ENCODE data around the gene PROZ.

PROZ gene

DNA sequence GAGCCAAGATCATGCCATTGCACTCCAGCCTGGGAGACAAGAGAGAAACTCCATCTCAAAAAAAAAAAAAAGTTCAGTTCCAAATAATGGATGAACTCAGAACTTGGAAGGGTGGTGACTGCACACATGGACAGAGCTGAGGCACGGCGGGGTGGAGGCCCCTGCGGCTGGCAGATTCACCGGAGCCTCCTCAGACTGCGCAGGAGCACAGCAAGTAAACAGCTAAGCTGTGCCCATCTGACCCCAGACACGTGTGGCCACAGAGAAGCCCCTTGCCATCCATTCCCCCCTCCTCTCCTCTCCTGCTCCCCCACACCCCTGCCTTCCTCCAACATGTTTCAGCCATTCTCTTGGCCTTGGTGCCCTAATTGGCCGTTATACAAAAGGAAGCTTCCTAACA lies 15.6 kb upstream of the PROZ start:
- DNase-seq = no peak

DNA sequence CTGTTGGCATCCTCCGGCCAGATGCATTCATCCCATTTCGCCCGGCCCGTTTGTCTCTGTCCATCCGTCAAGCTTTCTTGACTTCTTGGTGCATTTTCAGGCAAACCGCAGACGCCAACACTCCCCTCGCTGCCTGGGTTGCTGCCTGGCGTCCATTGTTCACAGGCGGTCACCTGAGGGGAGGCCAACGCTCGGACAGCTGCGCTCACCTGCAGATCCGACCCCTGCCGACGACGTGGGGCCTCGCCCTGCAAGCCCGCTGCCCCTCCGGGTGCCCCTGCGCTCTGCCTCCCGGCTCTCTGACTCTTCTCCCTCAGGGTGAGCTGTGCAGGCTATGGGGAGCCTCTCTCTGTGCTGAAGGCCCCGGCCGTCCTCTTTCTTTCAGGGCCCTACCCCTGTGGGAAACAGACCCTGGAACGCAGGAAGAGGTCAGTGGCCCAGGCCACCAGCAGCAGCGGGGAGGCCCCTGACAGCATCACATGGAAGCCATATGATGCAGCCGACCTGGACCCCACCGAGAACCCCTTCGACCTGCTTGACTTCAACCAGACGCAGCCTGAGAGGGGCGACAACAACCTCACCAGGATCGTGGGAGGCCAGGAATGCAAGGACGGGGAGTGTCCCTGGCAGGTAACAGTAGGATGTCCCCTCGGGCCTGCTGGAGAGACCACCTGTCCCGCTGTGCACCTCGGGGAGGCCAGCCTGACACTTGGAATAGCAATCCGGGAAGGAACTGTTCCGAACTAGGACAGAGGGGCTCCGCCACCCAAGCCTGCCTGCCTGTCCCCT lies 14.8 kb upstream of the PROZ start:
- no peak for DNase-seq

DNA sequence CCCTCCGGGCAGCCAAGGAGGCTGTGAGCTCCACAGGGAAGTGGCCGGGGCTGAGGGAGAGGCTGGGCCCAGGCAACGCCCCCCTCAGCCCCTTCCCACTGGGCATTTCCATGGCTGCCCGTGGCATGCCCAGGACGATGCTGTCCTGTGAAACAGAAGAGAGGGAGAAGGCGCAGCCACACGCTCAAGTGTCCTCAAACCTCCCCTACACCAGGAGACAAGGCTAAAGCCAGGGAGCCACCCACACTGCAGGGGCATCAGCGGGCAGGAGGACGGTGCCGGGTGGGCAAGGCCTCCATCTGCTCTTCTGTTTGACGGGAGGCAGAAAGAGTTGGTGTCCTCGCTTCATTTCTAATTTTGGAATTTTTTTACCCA lies 14.2 kb upstream of the PROZ start:
- no peak for DNase-seq

DNA sequence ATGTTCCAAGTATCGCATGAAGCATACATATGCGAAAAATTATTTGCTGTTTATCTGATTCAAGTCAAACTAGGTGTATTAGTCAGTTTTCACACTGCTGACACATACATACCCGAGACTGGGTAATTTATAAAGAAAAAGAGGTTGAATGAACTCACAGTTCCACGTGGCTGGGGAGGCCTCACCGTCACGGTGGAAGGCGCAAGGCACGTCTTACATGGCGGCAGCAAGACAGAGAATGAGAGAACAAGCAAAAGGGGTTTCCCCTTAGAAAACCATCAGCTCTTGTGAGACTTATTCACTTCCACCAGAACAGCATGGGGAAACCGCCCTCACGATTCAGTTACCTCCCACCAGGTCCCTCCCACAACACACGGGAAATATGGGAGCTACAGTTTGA lies 13.0 kb upstream of the PROZ start:
- no peak for DNase-seq

DNA sequence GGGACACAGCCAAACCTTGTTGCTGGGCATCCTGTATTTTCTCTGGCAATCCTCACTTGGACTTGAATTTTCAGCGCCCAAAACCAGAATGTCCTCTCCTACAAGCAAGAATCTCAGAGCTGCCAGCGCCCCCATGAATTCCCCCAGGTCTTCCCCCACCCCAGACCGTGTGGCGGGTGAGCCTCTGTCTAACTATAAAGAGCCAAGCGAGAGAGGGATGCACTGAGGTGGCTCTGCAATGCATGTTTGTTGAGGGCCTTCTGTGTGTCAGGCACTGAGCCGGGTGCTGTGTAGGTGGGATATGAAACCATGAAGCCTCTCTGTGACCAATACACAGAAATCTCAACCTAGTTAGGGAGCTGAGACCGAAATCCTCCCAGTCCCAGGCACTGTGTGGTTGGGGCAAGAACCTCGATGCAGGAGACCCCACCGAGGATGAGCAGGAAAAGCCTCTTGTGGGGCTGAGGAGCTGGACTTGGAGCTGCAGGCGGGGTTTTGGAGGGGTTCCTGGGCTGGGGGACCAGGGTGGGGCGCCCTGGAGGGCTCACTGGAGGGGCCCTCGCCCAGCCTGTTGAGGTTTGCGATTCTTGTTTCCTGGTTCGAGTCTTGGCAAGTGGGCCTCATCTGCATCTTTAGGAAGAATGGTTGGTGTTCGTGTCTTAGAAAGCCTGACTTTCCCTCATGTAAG lies 12.4 kb upstream of the PROZ start:
- no peak for DNase-seq

DNA sequence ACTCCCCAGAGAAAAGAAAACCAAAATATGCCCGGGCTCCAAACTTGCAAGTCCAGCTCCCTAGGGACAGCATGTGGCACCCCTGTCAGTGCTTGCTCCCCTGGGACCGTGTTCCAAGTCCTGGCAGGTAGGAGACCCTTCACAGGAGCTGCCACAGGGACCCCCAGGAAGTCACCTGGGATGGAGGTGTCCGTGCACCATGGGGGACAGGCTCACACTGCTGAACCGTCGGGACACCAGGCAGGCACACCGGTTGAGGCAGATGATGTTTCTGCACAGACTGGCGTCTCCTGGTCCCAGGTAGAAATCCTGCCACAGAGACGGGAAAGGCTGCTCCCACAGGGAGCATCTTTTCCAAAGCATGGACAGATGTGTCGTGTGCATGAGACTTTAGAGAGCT lies 11.7 kb upstream of the PROZ start:
- no peak for DNase-seq

DNA sequence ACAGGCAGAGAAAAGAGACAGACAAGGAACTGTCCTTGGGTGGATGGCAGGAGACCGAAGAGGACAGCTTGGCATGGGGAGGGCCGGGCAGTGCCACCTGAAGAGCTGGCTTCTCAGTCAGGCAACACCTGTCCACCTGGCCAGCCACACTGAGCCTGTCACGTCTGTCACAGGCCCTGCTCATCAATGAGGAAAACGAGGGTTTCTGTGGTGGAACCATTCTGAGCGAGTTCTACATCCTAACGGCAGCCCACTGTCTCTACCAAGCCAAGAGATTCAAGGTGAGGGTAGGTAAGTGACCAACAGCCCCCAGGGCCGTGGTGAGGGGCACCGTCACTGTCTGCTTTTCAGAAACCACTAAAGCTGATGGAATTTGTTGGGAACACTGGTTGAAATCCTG lies 11.2 kb upstream of the PROZ start:
- no peak for DNase-seq

DNA sequence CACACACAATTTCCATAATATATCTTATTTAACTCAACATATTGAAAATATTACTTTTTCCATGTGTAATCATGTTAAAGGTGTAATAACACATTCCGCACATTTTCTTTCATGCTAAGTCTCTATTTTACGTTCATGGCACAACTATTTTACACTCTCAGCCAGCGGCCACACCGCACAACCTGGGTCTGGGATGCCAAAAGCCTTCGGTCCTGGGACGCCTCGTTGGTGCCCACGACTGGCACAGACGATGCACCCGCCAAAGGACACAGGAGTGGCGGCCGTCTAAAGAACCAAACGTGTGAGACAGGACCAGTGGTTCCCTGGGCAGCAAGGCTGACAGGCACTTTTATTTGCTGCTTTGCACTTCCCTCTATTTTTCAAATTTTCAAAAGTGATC lies 10.0 kb upstream of the PROZ start:
- DNase-seq = no peak

DNA sequence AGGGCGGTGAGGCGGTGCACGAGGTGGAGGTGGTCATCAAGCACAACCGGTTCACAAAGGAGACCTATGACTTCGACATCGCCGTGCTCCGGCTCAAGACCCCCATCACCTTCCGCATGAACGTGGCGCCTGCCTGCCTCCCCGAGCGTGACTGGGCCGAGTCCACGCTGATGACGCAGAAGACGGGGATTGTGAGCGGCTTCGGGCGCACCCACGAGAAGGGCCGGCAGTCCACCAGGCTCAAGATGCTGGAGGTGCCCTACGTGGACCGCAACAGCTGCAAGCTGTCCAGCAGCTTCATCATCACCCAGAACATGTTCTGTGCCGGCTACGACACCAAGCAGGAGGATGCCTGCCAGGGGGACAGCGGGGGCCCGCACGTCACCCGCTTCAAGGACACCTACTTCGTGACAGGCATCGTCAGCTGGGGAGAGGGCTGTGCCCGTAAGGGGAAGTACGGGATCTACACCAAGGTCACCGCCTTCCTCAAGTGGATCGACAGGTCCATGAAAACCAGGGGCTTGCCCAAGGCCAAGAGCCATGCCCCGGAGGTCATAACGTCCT lies 9.4 kb upstream of the PROZ start:
- DNase-seq = no peak

DNA sequence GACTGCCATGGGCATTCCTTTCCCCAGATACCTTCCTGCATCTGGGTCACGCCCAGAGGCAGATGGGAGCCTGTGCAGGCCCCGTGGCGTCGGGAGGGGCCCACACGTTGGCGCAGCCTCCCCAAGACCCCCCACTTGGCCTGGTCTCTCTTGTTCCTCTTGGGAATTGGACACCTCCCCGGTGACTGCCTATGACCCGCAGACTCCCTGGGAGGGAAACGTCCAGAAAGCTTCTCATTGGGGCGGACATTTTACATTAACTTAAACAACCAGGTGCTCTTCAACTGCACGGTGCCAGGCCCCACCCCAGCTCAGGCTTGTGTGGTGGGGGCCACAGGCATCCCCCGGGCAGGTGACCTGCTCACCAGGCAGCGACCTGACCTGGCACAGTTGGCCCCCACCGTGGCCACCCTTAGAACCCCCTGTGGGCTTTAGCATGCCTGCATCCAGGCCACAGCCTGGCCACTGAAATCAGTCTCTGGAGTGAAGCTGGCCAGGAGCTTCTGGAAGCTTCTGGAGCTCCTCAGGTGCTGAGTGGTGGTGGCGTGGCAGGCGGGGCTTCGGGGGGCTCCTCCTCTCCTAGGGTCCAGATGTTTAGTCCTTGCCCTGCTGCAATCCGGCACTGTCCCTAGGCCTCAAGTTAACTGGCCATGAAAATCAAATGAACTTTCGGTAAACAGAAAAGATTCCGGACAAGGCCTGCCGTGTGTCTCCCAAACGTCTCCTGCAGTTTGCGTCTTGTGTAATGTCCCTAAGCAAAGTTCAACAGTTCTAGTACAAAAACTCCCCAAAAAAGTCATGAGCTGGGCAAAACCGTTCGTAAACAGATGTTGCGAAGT lies 8.5 kb upstream of the PROZ start:
- no peak for DNase-seq

DNA sequence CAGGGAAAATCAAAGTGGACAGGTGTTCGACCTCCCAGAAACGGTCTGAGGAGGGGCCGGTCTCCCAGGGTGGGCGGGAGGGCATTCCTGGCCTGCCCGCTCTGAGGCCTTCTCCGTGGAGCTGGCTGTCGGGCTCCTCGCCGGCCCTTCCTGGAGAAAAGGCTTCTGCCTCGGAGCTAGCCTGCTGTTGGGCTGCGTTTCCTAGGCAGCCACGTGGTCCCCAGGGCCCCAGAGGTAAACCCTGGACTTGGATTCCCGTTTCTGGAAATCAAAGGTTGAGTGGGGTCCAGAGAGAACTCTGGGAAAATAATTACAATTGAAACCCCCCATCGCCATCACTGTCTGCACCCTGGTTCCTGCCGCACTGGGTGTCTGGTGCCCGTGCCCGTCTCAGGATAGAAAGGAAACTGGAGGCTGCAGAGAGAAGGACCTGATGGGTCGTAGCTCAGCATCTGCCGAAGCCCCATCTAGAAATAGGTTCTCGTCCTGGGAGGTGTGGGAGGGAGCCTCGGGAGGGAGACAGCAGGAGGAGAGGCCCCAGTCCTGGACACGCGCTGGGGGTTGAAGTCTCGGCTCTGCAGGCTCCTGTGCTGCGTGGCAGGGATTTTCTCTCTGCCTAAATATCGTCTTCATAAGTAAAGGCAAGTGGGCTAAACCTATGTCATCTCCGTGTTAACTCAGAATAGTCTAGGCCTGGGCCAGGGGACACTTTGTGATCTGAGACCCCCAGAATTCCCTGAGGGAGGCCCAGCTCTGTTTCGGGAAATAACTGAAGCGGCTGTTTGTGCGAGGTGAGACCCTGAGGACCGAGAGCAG lies 7.7 kb upstream of the PROZ start:
- no peak for DNase-seq

DNA sequence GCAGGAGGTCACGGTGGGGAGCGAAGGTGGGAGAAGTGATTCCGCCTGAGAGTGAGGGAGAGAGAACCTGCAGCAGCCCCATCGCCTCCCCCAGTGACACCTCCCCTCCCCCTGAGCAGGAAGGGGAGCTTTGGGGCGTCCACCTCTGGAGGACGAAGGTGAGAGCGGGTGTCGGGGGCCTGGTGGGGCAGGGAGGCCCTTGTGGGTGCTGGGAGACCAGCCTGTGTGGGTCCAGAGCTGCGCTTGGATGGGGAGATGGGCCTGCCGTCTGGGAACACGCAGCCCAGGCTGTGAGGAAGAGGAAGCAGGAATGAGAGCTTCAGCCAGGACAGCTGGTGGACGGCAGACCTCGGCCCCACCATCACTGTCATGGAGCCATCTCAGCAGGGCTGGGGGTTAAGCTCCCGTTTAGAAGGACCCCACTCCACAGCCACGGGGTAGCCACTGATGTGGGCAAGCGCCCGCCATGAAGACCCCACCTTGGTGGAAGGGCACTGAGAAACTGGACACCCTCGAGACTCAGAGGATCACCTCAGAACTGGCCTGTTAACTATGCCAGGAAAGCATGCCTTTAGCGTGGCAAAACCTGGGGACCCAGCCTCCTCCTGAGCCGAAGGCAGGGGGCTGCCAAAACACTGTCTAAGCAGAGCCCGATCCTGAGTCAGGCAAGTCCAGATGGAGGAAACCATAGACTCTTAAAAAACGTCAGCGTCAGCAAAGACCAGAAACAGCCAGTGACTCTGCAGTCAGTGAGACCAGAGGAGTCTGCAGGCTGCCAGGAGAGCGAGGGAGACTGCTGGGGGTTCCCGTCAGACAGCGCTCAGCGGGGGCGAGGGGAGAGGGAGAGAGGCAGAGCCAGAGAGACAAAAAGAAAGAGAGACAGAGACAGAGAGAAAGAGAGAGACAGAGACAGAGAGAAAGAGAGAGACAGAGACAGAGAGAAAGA lies 6.4 kb upstream of the PROZ start:
- DNase-seq = peak; percentile 40

DNA sequence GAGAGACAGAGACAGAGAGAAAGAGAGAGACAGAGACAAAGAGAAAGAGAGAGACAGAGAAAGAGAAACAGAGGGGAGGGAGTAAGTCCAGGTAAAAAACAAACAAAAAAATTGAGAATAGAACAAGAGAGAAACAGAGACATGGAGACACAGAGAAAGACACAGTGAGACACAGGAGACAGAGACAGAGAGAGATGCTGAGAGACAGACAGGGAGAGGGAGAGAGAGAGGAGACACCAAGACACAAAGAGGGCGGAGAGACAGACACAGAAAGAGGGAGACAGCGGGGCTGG lies 5.8 kb upstream of the PROZ start:
- DNase-seq = no peak

DNA sequence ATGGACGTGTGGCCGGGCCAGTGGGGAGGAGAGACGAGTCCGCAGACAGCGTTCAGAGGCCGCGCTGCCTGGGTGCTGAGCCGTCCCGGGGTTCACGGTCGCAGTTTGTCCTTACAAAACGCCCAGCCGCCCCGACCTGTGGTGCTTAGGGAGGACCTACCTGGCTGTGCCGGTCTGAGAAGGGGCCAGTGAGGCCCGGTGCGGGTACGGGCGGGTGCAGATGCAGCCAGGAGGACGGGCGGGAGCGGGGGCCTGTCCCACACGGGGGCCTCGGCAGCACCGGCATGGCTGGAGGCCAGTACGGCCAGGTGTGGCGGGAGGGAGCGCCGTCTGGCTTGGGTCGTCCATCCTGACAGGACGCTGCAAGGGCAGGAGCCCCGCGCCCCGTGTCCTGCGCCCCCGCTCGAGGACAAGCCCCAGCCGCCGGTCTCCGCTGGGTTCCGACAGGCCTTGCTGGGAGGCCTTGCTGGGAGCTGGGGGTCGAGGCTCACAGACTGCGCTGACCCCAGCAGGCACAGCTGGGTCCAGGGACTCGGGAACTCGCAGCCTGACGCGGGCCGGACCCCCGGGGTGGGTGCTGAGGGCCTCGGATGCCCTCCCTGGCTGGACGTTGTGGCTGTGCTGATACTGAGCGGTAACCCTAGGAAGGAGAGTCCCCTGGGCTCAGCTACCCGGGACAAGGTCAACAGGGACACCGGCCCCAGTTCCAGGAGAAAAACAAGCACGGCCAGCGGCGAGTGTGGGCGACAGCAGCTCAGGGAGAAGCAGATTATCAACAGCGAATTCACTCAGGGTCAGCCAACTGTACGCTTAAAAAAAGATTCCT lies 5.3 kb upstream of the PROZ start:
- DNase-seq = no peak

DNA sequence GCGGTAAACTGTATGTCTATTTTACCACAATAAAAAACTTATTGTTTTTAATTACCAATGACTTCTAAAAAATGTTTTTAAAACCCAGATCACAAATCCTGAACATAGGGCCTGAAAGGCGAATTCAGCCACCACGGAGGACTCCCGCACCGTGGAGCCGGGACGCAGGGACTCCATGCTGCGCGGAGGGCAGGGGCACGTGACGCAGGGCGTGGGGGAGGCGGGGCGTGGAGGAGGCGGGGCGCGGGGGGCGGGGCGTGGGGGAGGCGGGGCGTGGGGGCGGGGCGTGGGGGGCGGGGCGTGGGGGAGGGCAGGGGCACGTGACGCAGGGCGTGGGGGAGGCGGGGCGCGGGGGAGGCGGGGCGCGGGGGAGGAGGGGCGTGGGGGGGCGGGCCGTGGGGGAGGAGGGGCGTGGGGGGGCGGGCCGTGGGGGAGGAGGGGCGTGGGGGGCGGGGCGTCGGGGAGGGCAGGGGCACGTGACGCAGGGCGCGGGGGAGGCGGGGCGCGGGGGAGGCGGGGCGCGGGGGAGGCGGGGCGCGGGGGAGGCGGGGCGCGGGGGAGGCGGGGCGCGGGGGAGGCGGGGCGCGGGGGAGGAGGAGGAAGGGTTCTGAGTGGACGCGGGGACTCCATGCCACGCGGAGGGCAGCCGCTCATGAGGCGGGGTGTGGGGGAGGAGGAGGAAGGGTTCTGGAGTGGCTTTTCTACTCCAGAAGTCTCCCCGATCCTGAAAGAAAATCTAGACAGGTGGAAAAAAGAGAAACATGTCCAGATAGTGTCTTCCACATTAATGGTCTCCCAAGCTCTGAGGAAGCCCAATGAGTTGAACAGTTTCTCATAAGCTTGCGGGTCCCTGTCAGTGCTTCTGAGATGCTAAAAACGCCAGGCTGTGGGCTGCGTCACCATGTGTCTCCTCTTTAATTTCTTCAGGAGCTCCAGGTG lies 4.4 kb upstream of the PROZ start:
- DNase-seq = peak; percentile 51

DNA sequence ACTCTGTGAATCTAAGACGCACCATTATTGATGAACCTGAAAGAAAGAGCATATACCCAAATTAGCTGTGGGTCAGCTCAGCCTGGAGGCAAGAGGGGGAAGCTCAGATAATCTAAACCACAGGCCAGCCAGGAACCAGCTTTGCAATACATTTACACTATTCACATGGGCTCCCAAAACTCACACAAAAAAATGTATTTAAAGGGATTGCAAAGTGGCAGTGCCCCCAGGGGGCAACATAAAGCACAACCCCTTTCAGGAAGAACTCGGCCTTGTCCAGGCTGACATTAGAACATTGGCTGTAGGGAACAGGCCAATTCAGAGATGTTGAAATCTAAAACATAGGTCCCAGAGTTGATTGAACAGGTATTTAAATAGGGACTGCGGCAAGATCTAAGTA lies 3.2 kb upstream of the PROZ start:
- no peak for DNase-seq

DNA sequence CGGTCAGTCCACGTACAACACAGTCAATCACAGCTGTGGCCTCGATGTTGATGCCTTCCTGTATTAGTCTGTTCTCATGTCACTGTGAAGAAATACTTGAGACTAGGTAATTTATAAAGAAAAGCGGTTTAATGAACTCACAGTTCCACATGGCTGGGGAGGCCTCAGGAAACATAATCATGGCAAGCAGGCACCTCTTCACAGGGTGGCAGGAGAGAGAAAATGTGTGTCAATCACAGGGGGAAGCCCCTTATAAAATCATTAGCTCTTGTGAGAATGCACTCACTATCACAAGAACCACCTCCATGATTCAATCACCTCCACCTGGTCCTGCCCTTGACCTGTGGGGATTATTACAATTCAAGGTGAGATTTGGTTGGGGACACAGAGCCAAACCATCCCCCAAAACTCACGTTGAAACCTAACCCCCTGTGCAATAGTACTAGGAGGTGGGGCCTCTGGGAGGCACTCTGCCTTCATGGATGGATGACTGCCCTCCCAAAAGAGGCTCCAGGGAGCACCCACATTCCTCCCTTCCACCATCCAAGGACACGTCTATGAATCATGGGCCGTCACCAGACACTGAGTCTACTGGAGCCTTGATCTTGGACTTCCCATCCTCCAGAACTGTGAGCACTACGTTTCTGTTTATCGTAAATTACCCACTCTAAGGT lies 2.3 kb upstream of the PROZ start:
- DNase-seq = no peak

DNA sequence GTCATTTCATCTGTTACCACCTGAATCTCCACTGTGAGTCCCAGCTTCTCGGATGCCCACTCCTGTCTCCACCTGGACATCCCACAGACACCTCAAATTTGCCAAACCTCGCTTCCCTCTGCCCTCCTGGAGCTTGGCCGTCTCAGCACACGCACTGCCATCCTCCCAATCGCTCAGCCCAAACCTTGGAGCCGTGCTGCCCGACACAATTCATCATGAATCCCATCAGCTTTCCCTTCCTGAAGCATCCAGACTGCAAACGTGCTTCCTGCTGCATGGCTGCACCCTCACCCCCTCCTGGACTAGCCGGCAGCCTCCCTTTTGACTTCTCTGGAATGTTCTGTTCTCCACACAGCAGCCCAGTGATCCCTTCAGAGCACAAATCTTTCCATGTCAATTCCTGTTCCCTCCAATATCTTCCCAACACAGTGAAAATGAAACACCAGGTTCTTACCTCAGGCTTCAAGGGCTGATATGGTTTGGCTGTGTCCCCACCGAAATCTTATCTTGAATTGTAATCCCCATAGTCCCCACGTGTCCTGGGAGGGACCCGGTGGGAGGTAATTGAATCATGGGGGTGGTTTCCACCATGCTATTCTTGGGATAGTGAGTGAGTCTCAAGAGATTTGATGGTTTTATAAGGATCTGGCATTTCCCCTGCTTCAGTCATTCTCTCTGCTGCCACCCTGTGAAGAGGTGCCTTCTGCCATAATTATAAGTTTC lies 1.1 kb upstream of the PROZ start:
- DNase-seq = no peak

All from inflammatory macrophage treated with lipopolysaccharide for 4 hours (primary cell).